Panc1 (cell line): ENCODE results near the gene METTL26. TPM values are rescaled to one million over a fixed set of nuclear protein-coding genes. Genes with fewer than 3 reads are reported as not detected.
A peak's percentile ranks its signal among the peaks of the same experiment; 100 is the strongest.
"Not testable (repeated sequence)": the region's sequence is repeated elsewhere in the genome, so short reads cannot be mapped to it uniquely, and the experiment has no call there.

Experiments used
- ATAC-seq: fragments of 200-7000 bp; cut with Tn5 transposase; 2 replicates; pipeline ENCODE4 v1.9.1; 2020; ENCODE audit warnings: mild to moderate bottlenecking, moderate library complexity
- BruUV-seq: library from RNA; stranded (reverse); fragments of 400-500 nt; replicated peaks from 2 replicates; lab custom pipeline; 2021; lab: Mats Ljungman, UMichigan
- CTCF ChIA-PET: fragments of 300-600 bp; sonication (Branson Sonifier 250); formaldehyde crosslinking; loops from one replicate; lab custom pipeline; 2022; ENCODE audit warnings: antibody characterized with exemption; lab: Charles Lee
- POLR2A ChIA-PET: fragments of 300-600 bp; sonication (Branson Sonifier 250); formaldehyde crosslinking; loops from one replicate; lab custom pipeline; 2022; ENCODE audit warnings: antibody characterized with exemption; lab: Charles Lee
- DNase-seq: peaks from one replicate; pipeline ENCODE4 v3.0.0-alpha.2; 2010; ENCODE audit warnings: low read depth, low spot score
- H3K27ac ChIP-seq: 2 replicates; pipeline ENCODE4 v1.5.1; 2011; ENCODE audit warnings: mild to moderate bottlenecking, low read length, inconsistent platforms
- H3K27me3 ChIP-seq: fragments of 200-500 bp; sonication (Bioruptor generic); 2 replicates; pipeline ENCODE4 v1.6.0; 2014; ENCODE audit warnings: low read length, inconsistent platforms; ENCODE audit not compliant: control insufficient read depth, insufficient read depth
- H3K36me3 ChIP-seq: fragments of 200-500 bp; sonication (Bioruptor generic); 2 replicates; pipeline ENCODE4 v1.5.1; 2014; ENCODE audit warnings: inconsistent platforms, mild to moderate bottlenecking, low read length, moderate library complexity; ENCODE audit not compliant: control insufficient read depth, insufficient read depth
- H3K4me1 ChIP-seq: 2 replicates; pipeline ENCODE4 v1.5.1; 2011; ENCODE audit warnings: inconsistent platforms, mild to moderate bottlenecking, low read length, moderate library complexity; ENCODE audit not compliant: control insufficient read depth, insufficient read depth
- H3K4me3 ChIP-seq, 2 experiments: 2 replicates each; pipeline ENCODE4 v1.5.1; 2011 to 2012; ENCODE audit warnings: low read depth in 2 of 2, low read length in 2 of 2, mild to moderate bottlenecking in 2 of 2, inconsistent platforms in 1 of 2, moderate library complexity in 1 of 2
- H3K9me3 ChIP-seq: fragments of 200-500 bp; sonication (Bioruptor generic); 2 replicates; pipeline ENCODE4 v1.5.1; 2014; ENCODE audit warnings: low read depth, mild to moderate bottlenecking, inconsistent platforms, low read length, moderate library complexity; ENCODE audit not compliant: control insufficient read depth, insufficient read depth
- POLR2AphosphoS5 ChIP-seq: IDR thresholded peaks from 2 replicates; pipeline ENCODE4 v1.6.1; 2012; ENCODE audit warnings: mild to moderate bottlenecking, low read depth, low read length, moderate library complexity
- REST ChIP-seq, 2 experiments: IDR thresholded peaks; 2 replicates each; pipeline ENCODE4 v1.6.1; 2011 to 2012; ENCODE audit warnings: low read depth in 2 of 2, control low read depth in 1 of 2, low read length in 1 of 2, mild to moderate bottlenecking in 1 of 2, moderate library complexity in 1 of 2; ENCODE audit not compliant: insufficient read depth in 1 of 2
- SIN3A ChIP-seq: IDR thresholded peaks from 2 replicates; pipeline ENCODE4 v1.6.1; 2012; ENCODE audit warnings: low read depth, mild to moderate bottlenecking, low read length, moderate library complexity, borderline replicate concordance; ENCODE audit not compliant: insufficient read depth
- TCF7L2 ChIP-seq: IDR thresholded peaks from 2 replicates; pipeline ENCODE4 v1.6.1; 2011; ENCODE audit warnings: mild to moderate bottlenecking, low read depth, low read length, inconsistent platforms
- in situ Hi-C: cut with HindIII; loops from 2 replicates; pipeline ENCODE4 v1.10.0; 2016; ENCODE audit warnings: low sequenced_read_pairs, low pct_unique_long_range_greater_than_20kb
- intact Hi-C: fragments of 100-400 bp; cut with micrococcal nuclease; formaldehyde crosslinking; loops from one replicate; pipeline ENCODE4 v1.10.0; 2022; ENCODE audit not compliant: unreplicated experiment
- total RNA-seq: library from RNA; stranded (reverse); gene quantifications from one replicate; pipeline ENCODE4 v1.2.1, GENCODE V29; 2021; ENCODE audit not compliant: unreplicated experiment
- TF ChIP-seq, protein P1 (sequence below): fragments of 450-650 bp; IDR thresholded peaks from 2 replicates; pipeline ENCODE4 v1.5.1; 2017; ENCODE audit warnings: mild to moderate bottlenecking

Gene METTL26
- total RNA-seq, 1 experiment from 2014 or later: 91.8 TPM

- peak; percentile 86 for ATAC-seq
- Histone ChIP-seq H3K36me3 (no peaks in the 10 kb centered on the region), H3K27ac (no peak overlapping the region), H3K4me1 (no peaks in the 10 kb centered on the region), H3K27me3 (no peaks in the 10 kb centered on the region), H3K9me3 (no peaks in the 10 kb centered on the region), H3K4me3 (no peak overlapping the region)
- TF ChIP-seq POLR2AphosphoS5 (no peak), TCF7L2 (no peak), SIN3A (no peak), REST (IDR thresholded peaks at IDR 0.05; ENCODE audit: insufficient read depth in 1 of 2, low read depth in 2 of 2, low read length in 1 of 2) (no peak)
- TF ChIP-seq, protein P1, sequence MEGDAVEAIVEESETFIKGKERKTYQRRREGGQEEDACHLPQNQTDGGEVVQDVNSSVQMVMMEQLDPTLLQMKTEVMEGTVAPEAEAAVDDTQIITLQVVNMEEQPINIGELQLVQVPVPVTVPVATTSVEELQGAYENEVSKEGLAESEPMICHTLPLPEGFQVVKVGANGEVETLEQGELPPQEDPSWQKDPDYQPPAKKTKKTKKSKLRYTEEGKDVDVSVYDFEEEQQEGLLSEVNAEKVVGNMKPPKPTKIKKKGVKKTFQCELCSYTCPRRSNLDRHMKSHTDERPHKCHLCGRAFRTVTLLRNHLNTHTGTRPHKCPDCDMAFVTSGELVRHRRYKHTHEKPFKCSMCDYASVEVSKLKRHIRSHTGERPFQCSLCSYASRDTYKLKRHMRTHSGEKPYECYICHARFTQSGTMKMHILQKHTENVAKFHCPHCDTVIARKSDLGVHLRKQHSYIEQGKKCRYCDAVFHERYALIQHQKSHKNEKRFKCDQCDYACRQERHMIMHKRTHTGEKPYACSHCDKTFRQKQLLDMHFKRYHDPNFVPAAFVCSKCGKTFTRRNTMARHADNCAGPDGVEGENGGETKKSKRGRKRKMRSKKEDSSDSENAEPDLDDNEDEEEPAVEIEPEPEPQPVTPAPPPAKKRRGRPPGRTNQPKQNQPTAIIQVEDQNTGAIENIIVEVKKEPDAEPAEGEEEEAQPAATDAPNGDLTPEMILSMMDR: no peak; the same call in 1 of the 2 replicates
- no peak for DNase-seq
- intact Hi-C loops (no loop called here), in situ Hi-C loops (no loop called here)
- CTCF ChIA-PET: interaction anchor here (0.8 kb wide), 1 partner anchor 36 kb away, joined by 4 read pairs; the partner anchor contains the start of gene METTL26
- POLR2A ChIA-PET: no interaction called here
- BruUV-seq: no TSS peak
Observed at GRCh38 chr16:600781-601180, 35.3 kb downstream of the METTL26 start.

DNA sequence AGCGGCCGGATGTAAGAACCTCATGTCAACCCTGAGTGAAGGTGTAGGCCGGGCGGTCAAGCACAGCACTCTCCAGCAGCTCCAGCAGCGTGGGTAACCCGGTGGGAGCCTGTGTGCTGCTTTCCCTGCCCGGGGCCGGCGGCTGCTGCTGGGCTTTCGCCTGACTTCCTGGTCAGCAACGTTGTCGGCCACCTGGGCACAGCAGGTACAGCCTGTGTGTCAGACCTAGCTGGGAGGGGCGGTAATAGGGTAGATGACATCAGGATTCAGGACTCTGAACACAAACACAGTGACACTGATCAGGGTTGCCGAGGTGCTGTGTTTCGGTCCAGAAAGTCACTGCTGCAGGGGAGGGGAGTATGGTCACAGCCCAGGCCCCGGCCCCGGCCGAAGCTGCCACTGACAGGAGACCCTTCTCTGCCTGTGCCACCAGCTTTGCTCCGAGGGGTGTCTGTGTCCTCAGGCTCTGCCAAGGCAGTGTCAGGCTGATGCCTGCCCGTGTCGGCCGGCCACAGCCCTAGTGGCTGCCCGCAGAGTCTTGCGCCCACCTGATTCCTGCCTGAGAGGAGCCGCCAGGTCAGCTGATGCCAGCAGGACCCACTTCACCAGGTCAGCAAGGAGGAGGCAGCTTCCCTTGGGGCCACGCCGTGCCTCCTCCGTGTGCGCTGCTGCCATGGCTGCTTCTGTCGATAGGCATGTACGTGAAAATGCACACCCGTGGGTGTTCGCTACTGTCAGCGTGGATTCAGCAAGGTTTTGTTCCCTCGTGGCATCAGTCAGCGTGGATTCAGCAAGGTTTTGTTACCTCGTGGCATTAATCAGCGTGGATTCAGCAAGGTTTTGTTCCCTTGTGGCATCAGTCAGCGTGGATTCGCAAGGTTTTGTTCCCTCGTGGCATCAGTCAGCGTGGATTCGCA, 37.0 kb downstream of the METTL26 start:
- Histone ChIP-seq H3K27me3 (no peaks in the 10 kb centered on the region), H3K9me3 (no peaks in the 10 kb centered on the region), H3K4me3 (no peak overlapping the region), H3K4me1 (peaks cover 2% of the 10 kb centered on the region; the same call in 1 of the 2 replicates), H3K27ac (no peak overlapping the region), H3K36me3 (no peaks in the 10 kb centered on the region)
- no peak for DNase-seq
- in situ Hi-C loops: no loop called here
- intact Hi-C loops: no loop called here
- no peak for TF ChIP-seq TCF7L2
- no peak for TF ChIP-seq REST (IDR thresholded peaks at IDR 0.05; ENCODE audit: insufficient read depth in 1 of 2, low read depth in 2 of 2, low read length in 1 of 2)
- no peak for TF ChIP-seq SIN3A
- TF ChIP-seq, protein P1: no peak
- TF ChIP-seq POLR2AphosphoS5: no peak
- no peak for ATAC-seq
- CTCF ChIA-PET: interaction anchor here (0.7 kb wide), 1 partner anchor 473 kb away, joined by 7 read pairs; no protein-coding TSS in a partner anchor
- POLR2A ChIA-PET: no interaction called here
- BruUV-seq: no TSS peak

DNA sequence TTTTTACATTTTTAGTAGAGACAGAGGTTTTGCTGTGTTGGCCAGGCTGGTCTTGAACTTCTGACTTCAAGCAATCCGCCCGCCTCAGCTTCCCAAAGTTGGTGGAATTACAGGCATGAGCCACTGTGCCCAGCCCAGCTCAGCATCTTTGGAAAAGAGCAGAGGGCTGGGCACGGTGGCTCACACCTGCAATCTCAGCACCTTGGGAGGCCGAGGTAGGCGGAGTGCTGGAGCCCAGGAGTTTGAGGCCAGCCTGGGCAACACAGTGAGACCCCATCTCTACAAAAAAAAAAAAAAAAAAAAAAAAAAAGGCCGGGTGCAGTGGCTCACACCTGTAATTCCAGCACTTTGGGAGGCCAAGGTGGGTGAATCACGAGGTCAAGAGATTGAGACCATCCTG, 38.5 kb downstream of the METTL26 start:
- POLR2A ChIA-PET, H3K4me3 ChIP-seq, H3K36me3 ChIP-seq, H3K9me3 ChIP-seq, H3K27me3 ChIP-seq, intact Hi-C loops, in situ Hi-C loops, H3K27ac ChIP-seq, BruUV-seq, CTCF ChIA-PET, ATAC-seq, DNase-seq: not testable (repeated sequence)
- H3K4me1 ChIP-seq: peaks cover 17% of the 10 kb centered on the region
